ENCODE results near the gene CLEC2D.

GRCh38 chr12:9730591-9730990, 61.1 kb downstream of the CLEC2D start:
- TF ChIP-seq CBFB (IDR thresholded peaks at IDR 0.05; ENCODE audit: low read depth) (no peak), CTCF (IDR thresholded peaks at IDR 0.05 in 2 of 3, conservative IDR thresholded peaks at IDR 0.05 in 1 of 3; ENCODE audit: control insufficient read depth in 2 of 3, extremely low read depth in 1 of 3, insufficient read depth in 1 of 3, low read depth in 3 of 3, low read length in 3 of 3) (no peak), POLR2AphosphoS5 (IDR thresholded peaks at IDR 0.05; ENCODE audit: low read length) (peak; percentile 53; the same call in 1 of the 2 replicates), EZH2 (IDR thresholded peaks at IDR 0.05; ENCODE audit: borderline replicate concordance, control insufficient read depth, low read depth, low read length) (no peak), POLR2AphosphoS2 (IDR thresholded peaks at IDR 0.05; ENCODE audit: low read depth, low read length) (no peak), MXI1 (IDR thresholded peaks at IDR 0.05; ENCODE audit: low read depth, low read length) (no peak), ATF2 (IDR thresholded peaks at IDR 0.05; ENCODE audit: low read length) (no peak), POLR2A (IDR thresholded peaks at IDR 0.05; ENCODE audit: low read depth, low read length) (peak; percentile 47; the same call in 1 of the 2 replicates), CREM (IDR thresholded peaks at IDR 0.05; ENCODE audit: low read depth) (no peak), SREBF2 (IDR thresholded peaks at IDR 0.05; ENCODE audit: low read length) (no peak)
- TF ChIP-seq, protein P1, sequence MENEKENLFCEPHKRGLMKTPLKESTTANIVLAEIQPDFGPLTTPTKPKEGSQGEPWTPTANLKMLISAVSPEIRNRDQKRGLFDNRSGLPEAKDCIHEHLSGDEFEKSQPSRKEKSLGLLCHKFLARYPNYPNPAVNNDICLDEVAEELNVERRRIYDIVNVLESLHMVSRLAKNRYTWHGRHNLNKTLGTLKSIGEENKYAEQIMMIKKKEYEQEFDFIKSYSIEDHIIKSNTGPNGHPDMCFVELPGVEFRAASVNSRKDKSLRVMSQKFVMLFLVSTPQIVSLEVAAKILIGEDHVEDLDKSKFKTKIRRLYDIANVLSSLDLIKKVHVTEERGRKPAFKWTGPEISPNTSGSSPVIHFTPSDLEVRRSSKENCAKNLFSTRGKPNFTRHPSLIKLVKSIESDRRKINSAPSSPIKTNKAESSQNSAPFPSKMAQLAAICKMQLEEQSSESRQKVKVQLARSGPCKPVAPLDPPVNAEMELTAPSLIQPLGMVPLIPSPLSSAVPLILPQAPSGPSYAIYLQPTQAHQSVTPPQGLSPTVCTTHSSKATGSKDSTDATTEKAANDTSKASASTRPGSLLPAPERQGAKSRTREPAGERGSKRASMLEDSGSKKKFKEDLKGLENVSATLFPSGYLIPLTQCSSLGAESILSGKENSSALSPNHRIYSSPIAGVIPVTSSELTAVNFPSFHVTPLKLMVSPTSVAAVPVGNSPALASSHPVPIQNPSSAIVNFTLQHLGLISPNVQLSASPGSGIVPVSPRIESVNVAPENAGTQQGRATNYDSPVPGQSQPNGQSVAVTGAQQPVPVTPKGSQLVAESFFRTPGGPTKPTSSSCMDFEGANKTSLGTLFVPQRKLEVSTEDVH (IDR thresholded peaks at IDR 0.05; ENCODE audit: low read depth, partially characterized antibody): no peak

Data from GM12878 (cell line).